Effector memory CD4-positive, alpha-beta T cell (primary cell): ENCODE results near the gene FOXF1.

ENCODE experiments used
- DNase-seq, 3 donors: peaks; one replicate each; pipeline ENCODE4 v3.0.0-alpha.2; 2020
- H3K27ac ChIP-seq: 2 replicates; pipeline ENCODE4 v1.7.0; 2013; ENCODE audit warnings: mild to moderate bottlenecking, low read length, moderate library complexity; ENCODE audit not compliant: insufficient read depth, poor library complexity, severe bottlenecking
- H3K27me3 ChIP-seq: replicated peaks from 2 replicates; pipeline ENCODE4 v1.7.0; 2013; ENCODE audit warnings: mild to moderate bottlenecking, low read length; ENCODE audit not compliant: insufficient read depth, control insufficient read depth, poor library complexity, severe bottlenecking
- H3K36me3 ChIP-seq: 2 replicates; pipeline ENCODE4 v1.7.0; 2013; ENCODE audit warnings: mild to moderate bottlenecking, low read length, moderate library complexity; ENCODE audit not compliant: control insufficient read depth, insufficient read depth
- H3K4me1 ChIP-seq: 2 replicates; pipeline ENCODE4 v1.7.0; 2013; ENCODE audit warnings: low read length, mild to moderate bottlenecking; ENCODE audit not compliant: control insufficient read depth, insufficient read depth, poor library complexity, severe bottlenecking
- H3K4me3 ChIP-seq: 2 replicates; pipeline ENCODE4 v1.7.0; 2013; ENCODE audit warnings: low read length, low read depth, mild to moderate bottlenecking; ENCODE audit not compliant: insufficient read depth, poor library complexity, severe bottlenecking
- H3K9me3 ChIP-seq: 2 replicates; pipeline ENCODE4 v1.7.0; 2013; ENCODE audit warnings: mild to moderate bottlenecking, low read length, moderate library complexity; ENCODE audit not compliant: control insufficient read depth

Gene FOXF1

DNA sequence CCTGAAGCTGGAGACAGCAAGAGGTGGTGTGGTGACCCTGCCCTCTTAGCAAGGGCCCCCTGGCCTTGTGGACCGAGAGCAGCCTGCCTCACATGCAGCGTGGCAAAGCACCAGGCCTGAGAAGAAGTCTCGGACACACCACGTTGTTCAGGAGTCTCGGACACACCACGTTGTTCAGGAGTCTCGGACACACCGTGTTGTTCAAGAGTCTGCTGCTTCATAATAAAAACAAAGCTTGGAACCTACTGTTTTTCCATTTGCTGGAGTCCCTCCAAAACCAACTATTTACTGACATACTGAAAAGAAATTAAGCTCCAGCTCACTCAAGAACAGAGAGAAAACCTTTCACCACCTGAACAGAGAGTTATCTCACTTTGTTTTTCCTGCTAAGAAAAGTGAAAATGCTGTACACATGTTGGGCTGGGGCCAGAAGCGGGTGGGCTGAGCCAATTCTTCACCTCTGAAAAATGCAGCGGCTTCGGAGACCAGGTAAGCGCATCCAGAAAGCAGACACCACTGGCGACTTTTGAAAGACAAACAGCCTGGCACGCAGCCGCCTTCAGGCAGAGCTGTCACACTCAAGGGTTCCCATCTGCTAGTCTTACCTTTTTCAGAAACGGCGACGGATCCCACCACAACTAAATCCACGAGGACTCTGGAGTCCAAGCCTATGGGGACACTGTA, 35.8 kb downstream of the FOXF1 start:
- Histone ChIP-seq H3K27me3 (no peaks in the 10 kb centered on the region), H3K4me1 (no peaks in the 10 kb centered on the region), H3K36me3 (peaks cover 31% of the 10 kb centered on the region), H3K4me3 (no peak overlapping the region), H3K27ac (no peak overlapping the region), H3K9me3 (no peaks in the 10 kb centered on the region)
- no peak for DNase-seq

DNA sequence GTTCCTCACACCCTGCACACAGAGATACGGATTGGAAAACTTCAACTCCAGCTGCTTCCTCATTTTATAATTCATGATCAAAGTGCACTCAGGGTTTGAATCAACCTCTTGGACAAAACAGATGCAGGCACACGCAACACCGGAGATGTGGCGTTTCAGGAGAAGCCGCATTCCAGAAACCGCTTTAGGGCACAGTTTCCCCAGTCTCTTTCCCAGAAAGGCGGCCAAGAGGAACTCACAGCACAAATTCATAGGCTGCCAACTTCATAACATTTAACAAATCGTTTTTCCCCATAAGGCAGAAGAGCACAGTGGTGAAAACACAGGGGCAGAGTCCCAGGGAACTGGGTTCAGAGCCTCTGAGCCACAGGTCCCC, 36.3 kb downstream of the FOXF1 start:
- no peak overlapping the region for H3K4me3 ChIP-seq
- DNase-seq: no peak
- H3K27me3 ChIP-seq: no peaks in the 10 kb centered on the region
- no peaks in the 10 kb centered on the region for H3K9me3 ChIP-seq
- peaks cover 25% of the 10 kb centered on the region for H3K36me3 ChIP-seq
- H3K27ac ChIP-seq: no peak overlapping the region
- H3K4me1 ChIP-seq: no peaks in the 10 kb centered on the region

DNA sequence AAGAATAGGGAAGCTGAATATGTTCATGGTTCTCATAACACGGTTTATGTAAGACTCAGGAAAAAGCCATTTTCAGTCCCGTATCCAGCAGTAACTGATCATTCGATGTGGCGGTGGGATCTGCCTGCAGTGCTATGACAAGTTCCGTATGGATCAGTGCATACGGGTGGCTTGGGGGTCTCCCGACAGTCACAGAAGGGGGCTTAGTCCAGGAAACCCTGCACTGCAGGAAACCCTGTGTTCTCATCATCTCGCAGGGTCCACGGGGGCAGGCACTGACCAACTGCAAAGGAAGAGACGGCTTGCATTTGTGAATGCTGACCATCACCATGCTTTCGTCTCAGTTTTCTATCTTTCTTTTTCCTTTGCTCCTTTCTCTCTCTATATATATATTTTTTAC, 37.0 kb downstream of the FOXF1 start:
- Histone ChIP-seq H3K27me3 (no peaks in the 10 kb centered on the region), H3K9me3 (no peaks in the 10 kb centered on the region), H3K27ac (no peak overlapping the region), H3K36me3 (peaks cover 19% of the 10 kb centered on the region), H3K4me3 (no peak overlapping the region), H3K4me1 (no peaks in the 10 kb centered on the region)
- DNase-seq: no peak

DNA sequence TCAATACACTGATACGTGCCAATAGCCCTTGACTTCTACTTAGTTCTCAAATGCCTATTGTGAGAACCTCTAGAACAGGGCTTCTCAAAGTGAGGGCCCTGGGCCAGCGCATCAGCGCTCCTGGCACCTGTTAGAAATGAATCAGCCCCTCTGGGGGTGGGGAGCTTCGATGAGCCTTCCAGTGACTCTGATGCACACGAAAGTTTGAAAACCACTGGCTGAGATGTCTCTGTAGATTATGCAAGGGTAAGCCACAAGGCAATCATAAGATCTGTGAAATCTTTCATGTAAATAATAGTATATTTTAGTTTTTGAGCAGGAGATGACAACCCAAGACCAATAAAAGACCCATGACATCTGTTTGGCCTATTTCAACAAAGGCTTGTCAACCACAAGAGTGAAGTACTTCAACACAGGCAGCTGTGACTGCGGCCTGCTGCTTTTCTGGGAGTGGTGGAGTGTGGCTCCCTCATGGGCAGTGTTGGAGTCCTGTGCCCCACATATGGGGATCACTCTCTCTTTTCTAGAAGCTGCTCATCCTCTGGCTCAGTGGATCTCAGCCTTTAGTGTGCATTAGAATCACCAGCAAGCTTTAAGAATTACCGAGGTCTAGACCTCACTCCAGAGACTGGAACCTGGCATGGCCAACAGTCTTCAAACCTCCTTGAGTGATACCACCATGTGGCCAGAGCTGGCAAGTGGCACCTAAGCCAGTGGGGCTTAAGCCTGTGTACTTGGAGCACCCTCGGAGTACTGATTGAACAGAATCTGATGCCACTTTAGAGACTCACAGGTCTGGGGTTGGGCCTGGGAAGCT, 39.0 kb downstream of the FOXF1 start:
- no peak for DNase-seq

DNA sequence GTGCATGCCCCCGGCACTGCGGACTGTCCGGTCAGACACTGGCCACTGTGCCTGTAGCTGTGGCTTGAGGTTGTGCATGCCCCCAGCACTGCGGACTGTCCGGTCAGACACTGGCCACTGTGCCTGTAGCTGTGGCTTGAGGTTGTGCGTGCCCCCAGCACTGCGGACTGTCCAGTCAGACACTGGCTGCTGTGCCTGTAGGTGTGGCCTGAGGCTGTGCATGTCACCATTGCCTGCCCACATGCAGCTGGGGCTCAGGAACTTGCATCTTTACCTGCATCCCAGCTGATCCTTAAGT, 39.5 kb downstream of the FOXF1 start:
- Histone ChIP-seq H3K4me1 (no peaks in the 10 kb centered on the region), H3K27ac (no peak overlapping the region), H3K27me3 (no peaks in the 10 kb centered on the region), H3K4me3 (no peak overlapping the region), H3K9me3 (no peaks in the 10 kb centered on the region), H3K36me3 (peaks cover 13% of the 10 kb centered on the region)
- no peak for DNase-seq

More for the DNA sequence above, 39.0 kb downstream of the FOXF1 start:
- Histone ChIP-seq H3K27ac (no peak overlapping the region), H3K4me3 (no peak overlapping the region), H3K36me3 (peaks cover 14% of the 10 kb centered on the region), H3K27me3 (no peaks in the 10 kb centered on the region), H3K9me3 (no peaks in the 10 kb centered on the region), H3K4me1 (no peaks in the 10 kb centered on the region)

DNA sequence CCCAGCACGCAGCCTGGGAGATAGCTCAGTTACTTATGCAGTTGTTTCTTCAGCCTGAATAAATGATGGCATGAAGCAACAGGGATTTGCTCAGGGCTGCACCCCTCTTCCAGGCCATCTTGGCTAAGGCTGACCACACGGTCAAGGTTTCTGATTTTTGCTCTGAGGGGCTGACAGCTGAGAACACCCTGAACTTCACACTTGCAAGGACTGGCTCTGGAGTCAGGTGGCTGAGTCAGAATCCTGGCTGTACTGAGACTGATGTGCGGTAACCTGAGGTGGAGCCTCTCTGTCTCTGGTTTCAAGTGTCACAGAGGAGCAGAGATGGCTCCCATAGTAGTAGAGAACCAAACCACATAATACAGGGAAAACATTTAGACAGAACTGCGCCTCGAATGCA, 40.0 kb downstream of the FOXF1 start:
- peaks cover 9% of the 10 kb centered on the region for H3K36me3 ChIP-seq
- H3K4me1 ChIP-seq: peaks cover under 1% of the 10 kb centered on the region
- no peak for DNase-seq
- no peaks in the 10 kb centered on the region for H3K9me3 ChIP-seq
- H3K27ac ChIP-seq: no peak overlapping the region
- H3K27me3 ChIP-seq: no peaks in the 10 kb centered on the region
- H3K4me3 ChIP-seq: no peak overlapping the region

DNA sequence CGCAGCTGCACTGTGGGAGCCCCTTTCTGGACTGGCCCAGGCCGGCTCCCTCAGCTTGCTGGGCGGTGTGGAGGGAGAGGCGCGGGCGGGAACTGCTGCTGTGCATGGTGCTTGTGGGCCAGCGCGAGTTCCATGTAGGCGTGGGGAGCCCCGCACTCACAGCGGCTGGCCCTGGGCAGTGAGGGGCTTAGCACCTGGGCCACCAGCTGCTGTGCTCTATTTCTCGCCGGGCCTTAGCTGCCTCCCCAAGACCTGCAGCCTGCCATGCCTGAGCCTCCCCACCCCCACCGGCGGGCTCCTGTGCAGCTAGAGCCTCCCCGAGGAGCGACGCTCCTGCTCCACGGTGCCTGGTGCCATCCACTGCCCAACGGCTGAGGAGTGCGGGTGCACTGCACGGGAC, 43.0 kb downstream of the FOXF1 start:
- no peak overlapping the region for H3K27ac ChIP-seq
- no peaks in the 10 kb centered on the region for H3K36me3 ChIP-seq
- no peak overlapping the region for H3K4me3 ChIP-seq
- peaks cover 6% of the 10 kb centered on the region for H3K4me1 ChIP-seq
- no peaks in the 10 kb centered on the region for H3K9me3 ChIP-seq
- H3K27me3 ChIP-seq: peaks cover 6% of the 10 kb centered on the region
- DNase-seq: no peak

DNA sequence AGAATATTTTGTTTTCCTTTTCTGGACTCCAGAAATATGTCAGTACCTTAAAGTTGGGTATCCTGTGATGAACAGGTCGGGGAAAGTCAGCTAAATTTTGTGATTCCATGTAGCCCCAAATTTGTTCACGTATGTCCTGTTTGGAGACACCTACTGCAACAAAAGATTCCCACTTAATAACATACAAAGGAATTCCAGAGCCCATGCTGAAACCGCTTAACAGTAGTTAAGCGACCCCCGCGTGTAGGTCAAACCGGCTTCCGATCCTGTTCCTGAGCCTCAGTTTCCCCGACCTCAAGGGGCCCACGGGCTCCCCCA, 44.2 kb downstream of the FOXF1 start:
- no peaks in the 10 kb centered on the region for H3K36me3 ChIP-seq
- peaks cover 6% of the 10 kb centered on the region for H3K27me3 ChIP-seq
- H3K4me3 ChIP-seq: peak overlapping the region; percentile 89
- H3K4me1 ChIP-seq: peaks cover 6% of the 10 kb centered on the region
- H3K9me3 ChIP-seq: no peaks in the 10 kb centered on the region
- no peak for DNase-seq
- H3K27ac ChIP-seq: peak overlapping the region; percentile 84

DNA sequence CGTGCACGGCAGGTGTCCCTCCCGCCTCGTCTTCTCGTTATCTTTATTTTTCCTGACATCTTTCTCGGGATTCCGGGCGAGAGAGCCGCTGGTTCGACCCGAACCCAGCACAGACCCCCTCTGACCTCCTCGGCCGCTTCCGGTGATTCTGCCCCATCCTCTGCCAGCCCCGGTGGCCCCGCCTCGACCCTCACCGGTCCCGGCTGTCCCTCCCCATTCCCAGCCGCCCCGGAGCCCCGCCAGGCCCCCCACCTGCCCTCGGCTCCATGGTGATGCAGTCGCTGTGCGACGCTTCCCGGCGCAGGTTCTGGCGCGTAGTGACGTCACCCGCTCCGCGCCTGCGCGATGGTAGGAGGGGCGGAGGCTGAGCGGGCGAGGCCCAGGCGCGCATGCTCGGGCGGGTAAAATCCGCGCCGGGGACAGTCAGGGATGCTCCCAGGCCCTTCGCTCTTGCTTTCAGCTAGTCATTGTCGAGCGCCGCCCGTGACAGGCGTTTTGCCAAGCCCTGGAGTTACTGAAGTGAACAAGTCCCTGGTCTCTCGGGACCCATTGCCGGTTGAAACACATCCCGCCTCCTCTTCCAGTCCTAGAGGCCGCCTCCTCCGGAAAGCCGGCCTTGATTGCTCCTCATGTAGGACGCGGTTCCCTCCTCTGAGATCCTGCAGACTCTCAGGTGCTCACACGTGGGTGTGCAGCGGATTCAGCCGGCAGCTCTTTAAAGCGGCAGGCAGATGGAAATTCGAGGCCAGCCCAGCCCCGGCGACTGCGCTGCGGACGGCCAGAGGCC, 44.8 kb downstream of the FOXF1 start, which contains the start of gene MTHFSD:
MTHFSD (minus strand) TSS at position 319 of the 787 bp plus-strand sequence; CDS start at position 268, 51 bp downstream.
- Histone ChIP-seq H3K27me3 (peaks cover 6% of the 10 kb centered on the region), H3K9me3 (no peaks in the 10 kb centered on the region), H3K36me3 (no peaks in the 10 kb centered on the region), H3K4me1 (peaks cover 6% of the 10 kb centered on the region), H3K27ac (peak within 1 kb of the TSS; percentile 84), H3K4me3 (peak within 1 kb of the TSS; percentile 89)
- peak; percentile 89 to 93 (median 92) for DNase-seq

DNA sequence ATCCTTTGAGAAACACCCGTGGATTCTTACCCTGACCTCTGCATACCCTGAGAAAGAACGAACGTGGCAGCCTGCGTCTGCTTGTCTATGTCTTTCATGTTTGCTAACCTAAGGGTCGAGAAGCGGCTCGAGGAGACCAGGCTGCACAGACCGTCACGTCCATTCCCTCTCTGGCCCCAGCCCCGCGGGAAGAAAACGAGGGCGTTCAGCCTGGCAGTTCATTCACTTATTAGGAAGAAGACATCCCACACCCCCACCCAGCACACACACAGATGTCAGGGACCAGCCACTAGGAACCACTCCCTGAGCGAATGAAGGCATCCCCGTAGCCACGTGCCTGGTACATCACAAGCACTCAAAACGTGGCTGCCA, 45.4 kb downstream of the FOXF1 start:
- peak overlapping the region; percentile 89 for H3K4me3 ChIP-seq
- peaks cover 6% of the 10 kb centered on the region for H3K4me1 ChIP-seq
- no peak for DNase-seq
- H3K27ac ChIP-seq: peak overlapping the region; percentile 84
- H3K36me3 ChIP-seq: no peaks in the 10 kb centered on the region
- H3K9me3 ChIP-seq: no peaks in the 10 kb centered on the region
- peaks cover 6% of the 10 kb centered on the region for H3K27me3 ChIP-seq
